GM18873 (cell line): ENCODE results near the gene GCNT3.

Experiments
- ATAC-seq: cut with Tn5 transposase; IDR thresholded peaks from one replicate; pipeline ENCODE4 v1.9.1; 2021; ENCODE audit warnings: mild to moderate bottlenecking, moderate library complexity, moderate number of reproducible peaks; ENCODE audit not compliant: unreplicated experiment, low FRiP score

GCNT3 gene

GRCh38 chr15:59611276-59612260 is at the start of gene GCNT3:
Gene GCNT3, plus strand, starts transcription at chr15:59611783. Its CDS starts 6,456 bp downstream, at chr15:59618239.
- no peak for ATAC-seq

- ATAC-seq: no peak
Measured at GRCh38 chr15:59562448-59563186, 49.0 kb upstream of the GCNT3 start.

GRCh38 chr15:59565299-59565698 is 46.3 kb upstream of the GCNT3 start:
- ATAC-seq: no peak

- ATAC-seq: no peak
Measured at GRCh38 chr15:59567324-59567723, 44.3 kb upstream of the GCNT3 start.

- ATAC-seq: no peak
Measured at GRCh38 chr15:59569477-59569876, 42.1 kb upstream of the GCNT3 start.

GRCh38 chr15:59570315-59570714 is 41.3 kb upstream of the GCNT3 start:
- ATAC-seq: no peak

- ATAC-seq: no peak
Measured at GRCh38 chr15:59571606-59572005, 40.0 kb upstream of the GCNT3 start.

- ATAC-seq: no peak
Measured at GRCh38 chr15:59583088-59583487, 28.5 kb upstream of the GCNT3 start.

GRCh38 chr15:59587085-59587826 is 24.3 kb upstream of the GCNT3 start:
- ATAC-seq: no peak

GRCh38 chr15:59590027-59590426 is 21.6 kb upstream of the GCNT3 start:
- no peak for ATAC-seq

GRCh38 chr15:59591356-59591755 is 20.2 kb upstream of the GCNT3 start:
- no peak for ATAC-seq

GRCh38 chr15:59594493-59594942 is 17.1 kb upstream of the GCNT3 start:
- ATAC-seq: no peak

GRCh38 chr15:59594991-59595390 is 16.6 kb upstream of the GCNT3 start:
- no peak for ATAC-seq

GRCh38 chr15:59595434-59595915 is 16.1 kb upstream of the GCNT3 start:
- ATAC-seq: no peak

- no peak for ATAC-seq
Measured at GRCh38 chr15:59596640-59597039, 14.9 kb upstream of the GCNT3 start.

- no peak for ATAC-seq
Measured at GRCh38 chr15:59598461-59598860, 13.1 kb upstream of the GCNT3 start.

GRCh38 chr15:59605994-59606393 is 5.6 kb upstream of the GCNT3 start:
- ATAC-seq: no peak

GRCh38 chr15:59609730-59610712 is 1.6 kb upstream of the GCNT3 start:
- ATAC-seq: no peak

GRCh38 chr15:59614153-59614552 is 2.6 kb downstream of the GCNT3 start:
- no peak for ATAC-seq
